Sigmoid colon (tissue), 3 donors: ENCODE measurements around the gene CAGE1.
"Not testable (repeated sequence)": the region's sequence is repeated elsewhere in the genome, so short reads cannot be mapped to it uniquely, and the experiment has no call there.

Experiments
- CTCF ChIP-seq, 4 experiments: fragments of 450-650 bp in 3 of 4; fragments of 200-600 bp in 1 of 4; IDR thresholded peaks; one replicate each; pipeline ENCODE4 v1.5.1; 2016 to 2019; ENCODE audit warnings: antibody characterized with exemption in 4 of 4, mild to moderate bottlenecking in 3 of 4, moderate library complexity in 2 of 4
- POLR2A ChIP-seq, 2 donors: fragments of 450-650 bp; IDR thresholded peaks; one replicate each; pipeline ENCODE4 v1.6.1; 2016; ENCODE audit warnings: antibody characterized with exemption in 2 of 2, mild to moderate bottlenecking in 2 of 2, moderate library complexity in 2 of 2

DNA sequence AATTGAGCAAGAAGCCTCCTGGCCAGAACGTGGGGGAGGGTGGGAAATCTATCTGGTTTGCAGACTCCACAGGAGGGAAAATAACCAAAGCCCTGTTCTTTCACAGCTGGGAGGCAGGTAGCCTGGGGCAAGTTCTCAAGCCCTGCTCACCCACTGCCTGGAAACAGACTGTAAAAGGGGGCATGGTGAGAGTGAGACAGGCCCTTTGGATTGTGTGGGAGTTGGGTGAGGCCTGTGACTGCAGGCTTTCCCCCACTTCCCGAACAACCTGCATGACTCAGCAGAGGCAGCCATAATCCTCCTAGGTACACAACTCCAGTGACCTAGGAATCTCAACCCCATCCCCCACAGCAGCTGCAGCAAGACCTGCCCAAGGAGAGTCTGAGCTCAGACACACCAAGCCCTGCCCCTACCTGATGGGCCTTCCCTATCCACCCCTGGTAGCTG, 42.0 kb downstream of the CAGE1 start:
- not testable (repeated sequence) for TF ChIP-seq CTCF, POLR2A (IDR thresholded peaks at IDR 0.05)
